ENCODE results near the gene MAS1. TPM values are rescaled to one million over a fixed set of nuclear protein-coding genes. Genes with fewer than 3 reads are reported as not detected.
"Not testable (repeated sequence)": the region's sequence is repeated elsewhere in the genome, so short reads cannot be mapped to it uniquely, and the experiment has no call there.

Gene MAS1
- polyA plus RNA-seq (2011; rRNA removed), result not detected in 2 replicates
- polyA minus RNA-seq (2011; rRNA and poly(A)+ RNA removed), result not detected in 2 replicates

- no peak for DNase-seq (ENCODE audit: low read depth)
- H3K4me3 ChIP-seq (ENCODE audit: low read depth, low read length), result no peak within 1 kb of the TSS
- H3K36me3 ChIP-seq (ENCODE audit: control insufficient read depth, insufficient read depth, low read length), result no peaks in the 10 kb centered on the region
- no peak for TF ChIP-seq CTCF (IDR thresholded peaks at IDR 0.05; ENCODE audit: insufficient read depth, low read depth, low read length)
- peaks cover 51% of the 10 kb centered on the region for H3K27me3 ChIP-seq (ENCODE audit: control insufficient read depth, insufficient read depth, low read length)
- ChIA-PET POLR2A (no interaction called here), CTCF (interaction anchor here (1.1 kb wide), 1 partner anchor 22 kb away, joined by 3 read pairs; no protein-coding TSS in a partner anchor)
These were observed at the start of gene MAS1 for GRCh38 chr6:159890792-159891191. Gene MAS1, plus strand, starts transcription at chr6:159890988. Its CDS starts 15,968 bp downstream, at chr6:159906956.

GRCh38 chr6:159842035-159842434 lies 48.8 kb upstream of the MAS1 start:
- POLR2A ChIA-PET, result no interaction called here
- CTCF ChIA-PET, result no interaction called here

GRCh38 chr6:159844737-159845645 lies 45.8 kb upstream of the MAS1 start:
- H3K27me3 ChIP-seq (ENCODE audit: control insufficient read depth, insufficient read depth, low read length), result no peaks in the 10 kb centered on the region
- no peak overlapping the region for H3K4me3 ChIP-seq (ENCODE audit: low read depth, low read length)
- no peak for DNase-seq (ENCODE audit: low read depth)
- H3K36me3 ChIP-seq (ENCODE audit: control insufficient read depth, insufficient read depth, low read length), result no peaks in the 10 kb centered on the region
- POLR2A ChIA-PET, result no interaction called here
- CTCF ChIA-PET, result interaction anchor here (1.3 kb wide), 1 partner anchor 10 kb away, joined by 4 read pairs; no protein-coding TSS in a partner anchor
- no peak for TF ChIP-seq CTCF (IDR thresholded peaks at IDR 0.05; ENCODE audit: insufficient read depth, low read depth, low read length)

More at GRCh38 chr6:159842035-159842434, 48.8 kb upstream of the MAS1 start:
- TF ChIP-seq CTCF (IDR thresholded peaks at IDR 0.05; ENCODE audit: insufficient read depth, low read depth, low read length), result peak; percentile 46
- Histone ChIP-seq H3K27me3 (ENCODE audit: control insufficient read depth, insufficient read depth, low read length) (no peaks in the 10 kb centered on the region), H3K36me3 (ENCODE audit: control insufficient read depth, insufficient read depth, low read length) (no peaks in the 10 kb centered on the region), H3K4me3 (ENCODE audit: low read depth, low read length) (no peak overlapping the region)
- DNase-seq (ENCODE audit: low read depth), result no peak

GRCh38 chr6:159848552-159848951 lies 42.2 kb upstream of the MAS1 start:
- POLR2A ChIA-PET; DNase-seq (ENCODE audit: low read depth); H3K4me3 ChIP-seq (ENCODE audit: low read depth, low read length); H3K27me3 ChIP-seq (ENCODE audit: control insufficient read depth, insufficient read depth, low read length); H3K36me3 ChIP-seq (ENCODE audit: control insufficient read depth, insufficient read depth, low read length); CTCF ChIA-PET: not testable (repeated sequence)

GRCh38 chr6:159849851-159850250 lies 40.9 kb upstream of the MAS1 start:
- H3K36me3 ChIP-seq (ENCODE audit: control insufficient read depth, insufficient read depth, low read length); H3K4me3 ChIP-seq (ENCODE audit: low read depth, low read length); POLR2A ChIA-PET; H3K27me3 ChIP-seq (ENCODE audit: control insufficient read depth, insufficient read depth, low read length); CTCF ChIA-PET; DNase-seq (ENCODE audit: low read depth): not testable (repeated sequence)

- DNase-seq (ENCODE audit: low read depth), result no peak
- Histone ChIP-seq H3K36me3 (ENCODE audit: control insufficient read depth, insufficient read depth, low read length) (no peaks in the 10 kb centered on the region), H3K4me3 (ENCODE audit: low read depth, low read length) (no peak overlapping the region), H3K27me3 (ENCODE audit: control insufficient read depth, insufficient read depth, low read length) (peaks cover 2% of the 10 kb centered on the region; the same call in 1 of the 2 replicates)
- CTCF ChIA-PET, result interaction anchor here (0.7 to 4.5 kb wide), 9 partner anchors 10 to 683 kb away, joined by 3 to 33 read pairs (median 4); partner anchors contain the start of gene SOD2
- POLR2A ChIA-PET, result no interaction called here
- TF ChIP-seq CTCF (IDR thresholded peaks at IDR 0.05; ENCODE audit: insufficient read depth, low read depth, low read length), result peak; percentile 27; the same call in 1 of the 2 replicates
These were observed 37.9 kb upstream of the MAS1 start for GRCh38 chr6:159852877-159853276.
